ENCODE data around the gene ZNF407.

ZNF407 gene

DNA sequence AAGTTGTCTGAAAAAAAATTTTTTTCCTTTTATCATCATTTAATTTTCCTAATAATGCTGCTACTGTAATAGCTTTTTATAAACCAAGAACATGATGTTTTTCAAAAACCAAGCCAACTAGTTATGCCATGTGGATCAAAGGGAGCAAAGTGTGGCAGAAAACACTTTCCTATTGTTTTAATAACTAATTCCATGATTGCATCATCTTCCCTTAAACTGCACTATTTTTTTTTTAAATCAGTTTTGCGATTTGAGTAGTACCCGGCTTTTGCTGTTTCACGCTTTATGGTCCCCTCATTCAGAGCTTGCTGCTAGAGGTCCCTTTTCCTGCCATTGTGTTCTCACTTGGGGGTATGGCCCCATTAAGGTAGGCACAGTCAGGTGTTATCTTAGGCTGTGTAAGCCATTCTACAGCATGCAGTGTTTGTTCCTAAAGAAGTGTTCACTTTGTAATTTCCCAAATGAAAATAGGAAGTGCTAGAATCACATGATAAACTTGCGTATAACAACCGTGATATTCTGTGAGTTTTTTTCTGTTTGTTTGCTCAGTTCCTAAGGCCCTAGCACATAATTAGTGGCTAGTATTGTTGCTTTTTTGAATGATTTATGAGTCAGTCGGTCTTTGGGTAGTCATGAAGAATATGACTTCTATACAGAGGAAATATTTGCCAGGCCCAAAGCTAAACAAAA, 385.4 kb downstream of the ZNF407 start:
- no peak for DNase-seq

DNA sequence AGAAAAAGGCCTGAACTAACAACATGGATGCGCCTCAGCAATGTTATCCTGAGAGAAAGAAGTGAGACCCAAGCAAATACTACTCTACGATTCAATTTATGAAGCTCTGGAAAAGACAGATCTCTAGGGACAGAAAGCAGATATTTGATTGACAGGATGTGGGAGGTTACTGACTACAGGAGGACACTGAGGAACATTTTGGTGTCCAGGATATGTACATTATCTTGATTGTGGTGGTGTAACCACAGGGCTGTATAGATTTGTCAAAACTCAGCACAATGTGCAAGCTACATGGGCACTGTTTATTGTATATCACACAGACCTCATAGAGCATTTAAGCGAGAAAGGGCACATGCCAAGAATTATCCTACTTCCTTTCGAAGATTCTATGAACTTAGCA, 391.5 kb downstream of the ZNF407 start:
- DNase-seq, result no peak

DNA sequence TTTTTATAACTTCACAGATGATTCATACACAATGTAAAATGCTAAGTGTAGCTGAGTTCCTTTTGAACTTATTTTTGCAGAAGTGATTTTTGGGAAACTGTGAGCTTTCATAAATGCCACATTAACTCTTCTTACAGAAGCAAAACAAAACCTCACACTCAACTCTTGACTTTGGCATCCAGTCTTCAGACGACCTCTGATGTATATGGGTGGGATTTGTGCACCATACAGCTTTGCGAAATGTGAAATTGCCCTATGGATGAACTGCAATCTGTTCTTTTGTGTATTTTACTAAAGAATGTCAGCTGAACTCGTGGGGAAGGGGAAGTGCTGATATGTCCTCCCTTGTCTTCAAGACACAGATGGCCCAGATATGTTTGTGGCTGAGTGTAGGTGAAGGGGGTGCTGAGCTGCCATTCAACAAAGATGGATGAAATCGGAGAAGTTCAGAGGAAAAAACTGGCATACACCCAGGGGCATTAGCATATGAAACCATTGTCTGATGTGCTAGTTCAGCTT, 393.0 kb downstream of the ZNF407 start:
- no peak for DNase-seq

DNA sequence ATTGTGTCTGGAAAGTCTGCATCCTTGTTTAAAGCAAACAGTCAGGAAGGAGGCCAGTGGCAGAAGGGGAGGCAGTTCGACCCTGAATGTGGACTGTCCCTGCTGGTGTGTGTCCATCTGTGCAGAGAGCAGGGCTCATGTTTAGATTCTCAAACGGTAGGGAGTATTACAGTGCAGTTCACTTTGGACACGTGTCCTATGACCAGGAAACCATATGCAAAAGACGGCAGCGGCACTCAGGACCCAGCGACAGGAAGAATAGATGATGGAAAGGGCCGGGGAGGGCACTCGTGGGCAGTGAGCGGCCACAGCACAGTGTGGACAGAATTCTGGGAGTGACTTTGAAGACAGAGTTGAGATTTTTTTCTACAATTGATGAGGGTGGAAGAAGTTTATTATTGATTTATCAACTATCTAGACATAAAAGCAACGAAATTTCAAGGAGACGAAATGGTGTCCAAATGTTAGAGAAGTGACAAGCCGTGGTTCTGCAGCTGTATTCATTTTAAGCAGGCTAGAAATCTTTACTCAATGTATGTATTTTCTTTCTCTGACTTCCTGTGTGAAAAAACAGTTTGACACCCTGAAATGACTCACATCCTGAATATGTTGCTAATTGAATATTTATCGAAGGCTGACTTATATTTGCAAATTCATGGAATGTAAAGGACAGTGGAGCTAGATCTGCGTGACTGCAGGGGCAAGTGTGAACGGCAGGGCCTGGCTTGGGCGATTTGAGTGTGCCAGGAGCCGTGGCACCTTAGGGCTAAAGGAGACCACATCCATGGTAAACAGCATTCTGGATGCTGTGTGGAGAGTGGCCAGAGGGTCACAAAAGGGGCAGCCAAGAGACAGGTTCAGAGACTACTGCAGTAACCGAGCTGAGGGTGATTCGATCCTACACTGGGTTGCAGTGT, 397.1 kb downstream of the ZNF407 start:
- DNase-seq, result no peak

DNA sequence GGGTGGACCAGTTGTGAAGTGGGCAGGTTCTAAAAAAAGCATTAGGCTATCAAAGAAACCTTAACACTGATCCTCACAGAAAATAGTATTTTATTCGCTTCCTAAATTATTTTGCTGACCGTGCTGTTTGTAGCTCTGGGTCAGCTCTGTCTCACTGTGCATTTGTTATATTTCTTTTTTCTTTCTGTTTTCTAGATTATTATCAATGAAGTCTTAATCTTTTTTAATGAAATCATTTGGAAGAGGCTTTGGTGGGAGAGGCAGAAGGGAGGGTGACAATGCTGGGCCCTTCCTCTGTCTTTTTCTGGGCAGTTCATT, 397.7 kb downstream of the ZNF407 start:
- DNase-seq, result no peak

DNA sequence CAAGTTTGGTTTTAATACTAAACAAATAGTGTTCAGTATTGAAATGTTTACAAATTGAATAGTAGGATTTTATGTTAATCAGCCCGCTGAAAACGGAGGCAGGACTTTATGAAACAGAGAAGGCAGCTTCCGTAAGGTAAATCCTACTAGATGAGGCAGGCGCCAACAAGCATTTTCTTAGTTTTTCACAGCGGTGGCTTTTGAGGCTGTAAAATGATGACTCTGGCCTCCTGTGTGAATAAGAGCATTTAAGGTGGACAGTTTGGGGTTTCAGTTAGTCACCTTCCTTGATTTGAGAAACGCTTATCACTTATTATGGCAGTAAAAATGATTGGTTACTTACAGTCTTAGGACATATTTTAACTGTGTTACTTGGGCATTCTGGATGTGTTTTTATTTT, 398.4 kb downstream of the ZNF407 start:
- DNase-seq, result no peak

DNA sequence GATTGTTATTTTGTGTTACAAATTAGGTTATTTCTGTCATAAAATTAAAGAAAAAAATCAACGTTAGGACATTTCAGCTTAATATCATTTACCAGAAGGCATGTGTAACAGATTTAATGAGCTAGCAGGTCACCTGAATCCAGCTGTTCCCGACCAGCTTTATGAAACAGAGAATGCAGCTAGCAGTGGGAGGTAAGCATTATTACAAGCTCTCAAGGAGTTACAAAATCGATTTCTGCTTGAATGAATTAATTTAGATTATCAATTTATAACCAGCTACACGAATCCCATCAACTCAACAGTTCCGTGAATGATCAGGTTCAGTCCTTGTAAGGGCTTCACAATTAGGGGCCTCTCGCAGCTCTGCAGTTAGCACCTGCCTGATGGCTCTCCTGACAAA, 399.3 kb downstream of the ZNF407 start:
- DNase-seq, result no peak

DNA sequence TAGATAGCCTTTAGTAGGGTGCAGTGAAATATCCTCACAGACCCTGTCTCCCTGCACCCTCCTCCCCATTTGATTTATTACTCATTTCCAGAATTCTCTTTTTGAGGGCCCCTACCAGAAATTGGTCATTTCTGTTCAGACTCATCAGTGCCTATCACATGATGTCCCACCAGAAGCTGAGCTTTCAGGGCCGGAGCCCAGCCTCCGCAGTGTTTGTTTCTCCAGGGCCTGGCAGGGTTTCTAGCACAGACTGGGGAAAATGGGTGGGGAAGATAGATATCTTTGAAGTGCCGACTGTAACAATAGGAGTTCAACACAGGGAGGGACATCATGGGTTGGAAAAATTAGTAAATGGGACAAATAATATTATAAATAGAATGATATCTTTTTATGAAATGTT, 403.2 kb downstream of the ZNF407 start:
- DNase-seq, result no peak

DNA sequence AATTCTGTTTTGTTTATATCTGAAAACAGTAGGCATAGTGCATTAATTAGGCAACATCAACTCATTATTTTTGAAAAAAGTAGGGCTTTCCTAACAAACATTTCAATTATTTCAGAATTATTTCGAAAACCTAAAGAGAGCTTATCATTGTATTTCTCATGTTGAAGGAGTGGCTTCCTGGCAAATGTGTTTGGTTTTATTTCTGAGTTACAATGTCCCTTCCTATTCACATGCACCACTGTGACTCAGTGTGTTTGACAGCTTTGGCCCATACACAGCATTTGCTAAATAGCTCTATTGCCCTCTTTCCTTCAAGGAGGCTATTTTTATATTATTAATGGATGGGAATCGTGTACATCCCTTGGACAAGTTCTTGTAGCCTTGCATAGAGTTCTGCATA, 405.4 kb downstream of the ZNF407 start:
- DNase-seq, result no peak

DNA sequence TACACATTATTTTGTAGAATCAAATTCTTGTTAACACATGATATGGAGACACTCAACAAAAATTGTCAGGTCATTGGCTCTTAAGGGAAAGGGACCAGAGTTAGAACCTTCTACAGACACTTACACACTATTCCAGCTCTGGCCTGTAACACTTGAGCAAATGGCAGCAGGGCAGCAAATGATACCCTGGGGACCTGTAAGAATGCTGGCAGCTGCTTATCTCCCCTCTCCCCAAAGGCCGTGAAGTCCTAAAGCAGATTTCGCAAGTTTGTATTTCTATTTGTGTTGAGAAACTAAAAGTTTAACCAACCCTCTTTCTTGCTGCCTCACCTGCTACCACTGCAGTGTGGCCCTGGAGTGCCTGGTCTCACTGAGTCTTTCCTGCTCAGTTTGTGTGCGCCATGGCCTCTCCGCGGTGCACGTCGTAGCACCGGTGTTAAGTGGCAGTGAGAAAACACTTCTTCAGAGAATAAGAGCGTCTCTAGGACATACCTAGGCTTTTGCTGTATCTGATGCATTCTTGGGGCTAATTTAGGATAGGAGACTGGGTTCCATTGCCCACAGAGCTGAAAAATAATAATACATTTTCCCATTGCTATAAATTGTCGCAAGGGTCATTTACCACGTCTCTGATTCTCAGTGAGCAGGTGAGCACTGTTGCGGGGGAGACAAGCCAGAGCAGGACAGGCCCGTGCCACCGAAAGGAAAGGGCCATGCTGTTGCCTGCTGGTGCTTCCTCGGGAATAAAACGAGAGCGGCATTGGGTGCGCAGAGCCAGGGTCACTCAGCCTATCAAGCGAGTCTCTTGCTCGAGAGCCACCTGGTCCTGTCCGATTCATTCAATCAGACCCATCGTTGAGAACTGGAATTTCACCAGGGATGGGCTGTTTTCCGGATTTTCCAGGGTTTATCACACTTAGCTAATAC, 406.4 kb downstream of the ZNF407 start:
- no peak for DNase-seq

DNA sequence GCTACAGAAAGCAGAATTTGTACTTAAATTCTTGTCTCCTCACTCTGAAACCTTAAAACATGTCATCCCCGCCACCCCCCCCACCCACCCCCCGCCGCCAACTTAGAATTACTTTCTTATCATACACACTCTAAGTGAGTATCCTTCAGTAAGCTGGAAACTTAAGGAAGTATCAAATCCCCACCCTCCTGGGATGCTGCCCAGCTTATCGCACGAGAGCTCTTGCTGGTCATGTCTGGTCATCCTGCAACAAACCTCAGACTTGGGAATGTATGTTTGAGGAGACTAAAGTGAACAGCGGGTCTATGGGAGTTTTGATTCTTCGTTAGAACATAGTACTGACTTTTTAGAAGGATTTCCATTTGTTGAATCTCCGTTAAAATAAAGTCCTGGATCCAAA, 408.0 kb downstream of the ZNF407 start:
- no peak for DNase-seq

DNA sequence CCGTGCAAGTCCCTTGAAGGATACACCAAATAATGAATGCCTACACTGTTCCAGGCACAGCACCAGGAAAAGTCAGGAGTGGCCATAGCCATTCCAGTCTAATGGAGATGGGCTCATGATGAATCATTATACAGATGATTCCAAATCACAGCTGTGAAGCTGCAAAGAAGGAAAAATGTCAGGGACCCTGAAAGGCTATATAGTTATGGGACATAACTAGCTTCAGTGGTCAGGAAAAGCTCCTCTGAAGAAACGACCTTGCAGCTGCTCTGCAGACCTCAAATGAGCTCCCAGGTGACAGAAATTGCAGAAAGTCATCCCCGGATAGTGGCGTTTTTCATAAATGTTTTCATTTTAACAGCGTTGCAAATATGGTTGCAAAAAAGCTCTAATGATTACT, 410.5 kb downstream of the ZNF407 start:
- DNase-seq, result no peak

DNA sequence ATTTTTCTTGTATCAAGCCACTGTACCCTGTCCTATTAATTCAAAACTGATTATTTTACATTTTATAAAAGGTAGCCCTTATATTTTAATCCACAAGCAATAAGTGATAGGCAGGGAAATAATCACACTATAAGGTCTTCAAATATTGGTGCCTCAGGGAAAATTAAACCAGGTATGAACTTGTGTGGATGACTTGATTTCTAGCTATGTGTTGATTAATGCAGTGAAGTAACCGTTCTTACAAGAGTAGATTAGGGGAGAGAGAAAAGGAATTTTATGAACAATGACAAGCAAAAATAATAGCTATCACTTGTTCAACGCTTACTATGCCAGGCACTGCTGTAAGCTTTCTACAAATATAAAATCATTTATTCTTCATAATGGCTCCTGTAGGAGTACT, 411.6 kb downstream of the ZNF407 start:
- DNase-seq, result no peak

DNA sequence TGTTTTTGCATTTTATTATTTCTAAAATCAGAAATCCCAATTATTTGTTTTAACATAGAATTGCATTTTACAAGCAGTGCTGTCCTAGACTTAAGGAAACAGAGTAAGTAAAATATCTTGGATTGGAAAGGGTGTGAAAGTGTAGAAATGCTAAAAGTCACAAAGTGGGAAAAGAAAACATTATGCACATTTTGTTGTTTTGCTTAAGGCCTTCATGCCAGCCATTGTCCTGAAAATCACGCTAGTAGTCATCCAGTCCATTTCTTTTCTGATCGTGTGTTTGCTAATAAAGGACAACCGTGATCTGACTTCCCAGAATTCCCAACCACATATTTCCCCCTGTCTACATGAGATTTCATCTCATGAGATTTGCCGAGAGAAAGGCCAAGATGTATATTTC, 412.2 kb downstream of the ZNF407 start:
- DNase-seq, result no peak

DNA sequence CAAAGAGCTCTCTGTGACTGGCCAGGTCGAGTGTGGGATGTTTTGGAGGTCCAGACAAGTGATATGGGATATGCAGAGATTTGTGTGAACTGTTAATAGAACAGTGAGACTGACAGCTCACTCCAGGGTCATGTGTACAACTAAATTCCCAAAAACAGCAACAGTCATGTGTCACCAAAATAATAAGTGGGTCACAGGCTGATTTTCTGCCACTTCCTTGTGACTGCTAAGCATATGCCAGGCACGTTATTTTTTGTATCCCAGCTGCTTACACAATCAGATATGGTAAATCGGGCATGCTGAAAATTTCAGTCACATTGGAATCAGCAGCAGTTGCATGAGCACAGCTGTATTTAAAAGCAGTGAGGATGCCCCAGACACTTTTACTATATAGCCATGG, 412.6 kb downstream of the ZNF407 start:
- DNase-seq, result no peak

DNA sequence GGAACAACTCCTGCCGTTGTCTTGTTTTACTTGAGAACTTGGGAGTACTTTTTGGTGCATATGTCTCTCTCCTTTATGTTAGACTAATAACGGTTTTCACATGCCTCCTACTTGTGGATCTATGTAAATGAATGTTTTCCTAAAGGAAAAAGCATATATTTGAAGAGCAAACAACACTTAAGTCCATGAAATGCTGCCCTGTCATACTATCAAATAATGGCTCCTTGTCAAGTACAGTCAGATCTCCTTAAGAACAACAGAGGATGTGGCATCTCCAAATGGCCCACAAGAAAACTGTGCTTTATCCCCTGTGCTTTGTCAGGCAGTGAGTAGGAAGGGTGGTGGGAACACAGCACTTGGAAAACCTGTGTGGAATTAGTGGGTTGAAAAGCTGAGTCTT, 413.0 kb downstream of the ZNF407 start:
- no peak for DNase-seq

DNA sequence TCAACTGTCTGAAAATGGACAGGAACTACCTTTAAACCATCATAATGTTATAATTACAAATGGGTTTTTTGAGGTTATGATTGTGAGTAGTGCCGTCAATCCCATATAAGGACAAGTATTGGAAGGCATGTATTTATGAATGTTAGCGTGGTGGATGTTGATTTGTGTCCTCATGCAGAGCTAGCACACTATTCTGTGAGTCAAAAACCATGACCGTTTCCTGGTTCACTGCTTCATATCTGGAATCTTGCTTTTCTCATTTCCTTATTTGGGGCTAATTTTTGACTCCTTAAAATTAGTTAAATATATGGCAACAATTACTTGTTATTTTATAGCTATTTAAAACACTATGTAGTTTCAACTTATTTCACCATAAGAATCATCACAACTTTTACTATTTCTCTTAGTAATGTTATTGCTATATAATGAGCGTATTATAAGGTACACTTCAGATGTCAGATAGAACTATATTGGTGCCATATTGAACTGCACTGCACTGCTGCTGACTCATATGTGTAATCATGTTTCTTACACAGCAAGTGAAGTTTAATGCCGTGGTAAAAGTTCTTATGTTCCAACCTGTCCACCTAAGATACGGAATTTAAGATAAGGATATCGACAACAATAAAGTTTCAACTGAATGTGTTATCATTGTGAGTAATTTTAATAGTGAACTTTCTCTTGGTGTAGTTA, 418.5 kb downstream of the ZNF407 start:
- no peak for DNase-seq

DNA sequence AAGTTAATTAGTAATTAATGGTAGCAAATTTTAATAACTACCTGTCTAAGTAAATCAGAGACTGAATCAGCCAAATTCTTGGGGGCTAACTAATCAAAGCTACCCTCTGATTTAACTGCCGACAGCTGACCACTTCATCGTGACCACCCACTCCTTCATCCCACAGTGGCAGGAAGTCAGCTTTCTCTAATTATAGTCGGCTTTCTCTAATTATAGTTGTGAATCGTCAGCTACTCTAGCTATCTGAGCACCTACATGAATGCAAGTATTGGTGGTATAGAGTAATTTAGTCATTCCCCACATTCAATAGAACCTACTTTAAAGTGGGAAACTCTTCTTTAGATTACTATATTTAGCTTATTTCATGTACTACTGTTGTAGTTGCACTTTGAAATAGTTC, 425.8 kb downstream of the ZNF407 start:
- no peak for DNase-seq

DNA sequence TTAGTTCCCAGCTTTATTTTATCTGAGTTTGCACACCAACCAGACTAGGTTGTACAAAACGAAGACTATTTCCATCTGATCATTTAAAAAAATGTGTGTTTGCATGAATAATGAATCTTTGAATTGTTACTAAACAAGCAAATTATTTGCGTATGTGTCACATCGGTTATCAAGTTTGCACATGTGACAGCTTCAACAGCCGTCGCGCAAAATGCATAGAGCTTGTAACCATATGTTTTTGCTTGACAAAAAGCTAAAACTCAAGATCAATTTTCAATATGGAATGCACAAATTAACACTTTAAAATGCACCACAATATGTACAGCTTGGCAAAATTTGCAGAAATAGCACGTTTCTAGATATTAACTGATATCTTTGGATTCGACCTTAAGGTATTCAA, 427.2 kb downstream of the ZNF407 start:
- DNase-seq, result no peak

DNA sequence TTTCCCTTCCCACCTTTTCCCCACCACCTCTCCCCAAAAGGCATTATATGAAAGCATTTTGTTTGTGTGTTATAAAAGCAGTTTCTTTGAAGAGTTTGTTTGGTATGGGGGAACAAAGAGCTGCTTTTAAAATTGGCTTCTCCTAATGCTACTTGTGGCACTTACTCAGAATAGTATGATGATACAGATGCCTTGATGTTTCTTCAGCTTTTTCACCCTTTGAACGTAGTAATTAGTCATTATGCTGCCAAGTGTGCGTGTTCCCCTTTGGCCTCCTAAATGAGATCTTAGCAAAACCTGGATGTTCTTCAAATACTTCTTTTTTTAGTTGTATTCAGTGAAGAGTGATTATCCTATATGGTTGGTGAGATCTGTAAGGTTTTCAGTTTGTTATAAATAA, 427.9 kb downstream of the ZNF407 start:
- DNase-seq, result no peak

DNA sequence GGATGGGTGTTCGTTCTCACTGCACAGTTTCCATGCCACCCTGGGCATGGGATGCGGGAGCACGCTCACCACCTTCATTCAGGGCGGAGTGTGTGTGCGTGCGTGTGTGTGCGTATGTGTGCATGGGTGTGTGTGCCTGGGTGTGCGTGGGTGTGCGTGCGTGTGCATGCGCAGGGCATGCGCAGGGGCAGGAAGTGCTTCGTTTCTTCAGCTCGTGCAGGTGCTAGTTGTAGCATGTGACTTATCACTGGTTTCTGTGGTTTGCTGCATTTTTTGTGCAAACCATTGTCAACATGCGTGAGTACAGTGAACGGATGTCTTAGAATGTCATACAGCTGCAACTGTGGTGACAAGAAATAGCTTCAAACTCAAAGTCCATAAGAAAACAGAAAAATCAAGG, 431.8 kb downstream of the ZNF407 start:
- DNase-seq, result peak; percentile 24

DNA sequence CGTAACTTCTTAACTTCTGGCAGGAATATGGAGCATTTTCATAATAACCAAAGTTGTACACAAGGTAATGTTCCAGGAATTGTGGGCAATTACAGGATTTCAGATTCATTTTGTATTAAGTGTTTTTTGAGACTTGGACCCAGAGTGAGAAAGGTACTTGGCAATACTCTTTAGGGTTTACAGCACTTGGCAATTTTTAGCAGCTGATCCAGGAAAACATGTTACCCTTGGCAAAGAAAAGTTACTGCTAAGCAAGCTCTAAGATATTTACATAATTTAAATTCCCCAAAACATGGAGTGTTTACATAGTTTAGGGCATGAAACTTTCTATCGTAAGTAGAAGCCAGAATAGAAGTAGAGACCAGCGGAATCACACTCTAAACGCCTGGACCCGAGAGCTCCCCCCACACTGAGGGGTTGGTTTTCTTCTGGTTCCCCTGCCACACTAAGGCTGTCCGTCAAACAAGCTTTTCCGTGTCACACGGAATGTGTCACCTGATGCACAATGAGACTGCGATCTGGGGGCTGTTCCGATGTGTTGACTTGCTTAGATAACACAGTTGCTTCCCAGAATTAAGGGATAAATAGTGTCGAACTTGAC, 434.1 kb downstream of the ZNF407 start:
- no peak for DNase-seq

Measured in activated naive CD4-positive, alpha-beta T cell treated with anti-CD3 and anti-CD28 coated beads, Interleukin-2, amount 50 U/mL, for 16 hours (primary cell).